ENCODE results near the gene HPCAL4.

HPCAL4 gene

GRCh38 chr1:39662861-39663260 lies 28.4 kb downstream of the HPCAL4 start:
- no peak for TF ChIP-seq CTCF (conservative IDR thresholded peaks at IDR 0.05; ENCODE audit: low read depth, low read length)
- Histone ChIP-seq H3K27me3 (ENCODE audit: insufficient read depth, low read depth) (no peaks in the 10 kb centered on the region), H3K4me3 (IDR thresholded peaks at IDR 0.05; ENCODE audit: insufficient read depth, low read depth, low read length) (no peak overlapping the region), H4K20me1 (ENCODE audit: insufficient read depth) (no peaks in the 10 kb centered on the region), H3K36me3 (ENCODE audit: insufficient read depth) (no peaks in the 10 kb centered on the region), H3K9ac (no peak overlapping the region), H3K27ac (no peak overlapping the region), H2AFZ (ENCODE audit: low read depth) (no peak overlapping the region), H3K4me2 (no peak overlapping the region), H3K4me1 (ENCODE audit: low read depth, poor library complexity, severe bottlenecking) (peaks cover 4% of the 10 kb centered on the region), H3K79me2 (ENCODE audit: insufficient read depth, low read depth) (no peaks in the 10 kb centered on the region)

DNA sequence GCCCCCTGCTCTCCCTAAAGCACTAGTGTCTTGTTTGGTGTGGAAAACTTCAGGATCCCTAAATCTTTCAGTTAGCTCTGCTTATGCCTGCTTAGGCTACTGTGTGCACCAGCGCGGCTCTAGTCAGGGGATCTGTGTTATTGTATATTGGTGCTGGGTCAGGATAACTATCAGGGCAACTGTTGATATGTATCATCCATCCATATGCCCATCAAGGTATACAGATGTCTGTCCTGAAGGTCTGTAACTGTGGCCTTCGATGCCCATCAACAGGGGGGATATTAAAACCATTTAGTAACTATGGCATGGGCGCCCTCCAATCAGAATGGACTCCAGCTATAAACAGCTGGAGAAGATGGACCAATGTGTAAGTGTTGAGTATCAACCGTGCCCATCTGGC lies 31.7 kb downstream of the HPCAL4 start:
- H3K79me2 ChIP-seq (ENCODE audit: insufficient read depth, low read depth): no peaks in the 10 kb centered on the region
- no peak overlapping the region for H2AFZ ChIP-seq (ENCODE audit: low read depth)
- peaks cover 10% of the 10 kb centered on the region for H3K4me1 ChIP-seq (ENCODE audit: low read depth, poor library complexity, severe bottlenecking)
- no peak overlapping the region for H3K4me2 ChIP-seq
- TF ChIP-seq CTCF (conservative IDR thresholded peaks at IDR 0.05; ENCODE audit: low read depth, low read length): no peak
- no peak overlapping the region for H3K9ac ChIP-seq
- H3K27ac ChIP-seq: no peak overlapping the region
- H3K36me3 ChIP-seq (ENCODE audit: insufficient read depth): no peaks in the 10 kb centered on the region
- no peak overlapping the region for H3K4me3 ChIP-seq (IDR thresholded peaks at IDR 0.05; ENCODE audit: insufficient read depth, low read depth, low read length)
- no peaks in the 10 kb centered on the region for H3K27me3 ChIP-seq (ENCODE audit: insufficient read depth, low read depth)
- H4K20me1 ChIP-seq (ENCODE audit: insufficient read depth): no peaks in the 10 kb centered on the region

- H3K27me3 ChIP-seq (ENCODE audit: insufficient read depth, low read depth): no peaks in the 10 kb centered on the region
- H3K36me3 ChIP-seq (ENCODE audit: insufficient read depth): no peaks in the 10 kb centered on the region
- no peak overlapping the region for H3K9ac ChIP-seq
- no peak overlapping the region for H3K27ac ChIP-seq
- H3K4me1 ChIP-seq (ENCODE audit: low read depth, poor library complexity, severe bottlenecking): peaks cover 10% of the 10 kb centered on the region
- no peak overlapping the region for H3K4me2 ChIP-seq
- no peaks in the 10 kb centered on the region for H3K79me2 ChIP-seq (ENCODE audit: insufficient read depth, low read depth)
- no peak overlapping the region for H2AFZ ChIP-seq (ENCODE audit: low read depth)
- no peak for TF ChIP-seq CTCF (conservative IDR thresholded peaks at IDR 0.05; ENCODE audit: low read depth, low read length)
- no peaks in the 10 kb centered on the region for H4K20me1 ChIP-seq (ENCODE audit: insufficient read depth)
- H3K4me3 ChIP-seq (IDR thresholded peaks at IDR 0.05; ENCODE audit: insufficient read depth, low read depth, low read length): no peak overlapping the region
Observed at GRCh38 chr1:39659110-39659509, 32.1 kb downstream of the HPCAL4 start.

DNA sequence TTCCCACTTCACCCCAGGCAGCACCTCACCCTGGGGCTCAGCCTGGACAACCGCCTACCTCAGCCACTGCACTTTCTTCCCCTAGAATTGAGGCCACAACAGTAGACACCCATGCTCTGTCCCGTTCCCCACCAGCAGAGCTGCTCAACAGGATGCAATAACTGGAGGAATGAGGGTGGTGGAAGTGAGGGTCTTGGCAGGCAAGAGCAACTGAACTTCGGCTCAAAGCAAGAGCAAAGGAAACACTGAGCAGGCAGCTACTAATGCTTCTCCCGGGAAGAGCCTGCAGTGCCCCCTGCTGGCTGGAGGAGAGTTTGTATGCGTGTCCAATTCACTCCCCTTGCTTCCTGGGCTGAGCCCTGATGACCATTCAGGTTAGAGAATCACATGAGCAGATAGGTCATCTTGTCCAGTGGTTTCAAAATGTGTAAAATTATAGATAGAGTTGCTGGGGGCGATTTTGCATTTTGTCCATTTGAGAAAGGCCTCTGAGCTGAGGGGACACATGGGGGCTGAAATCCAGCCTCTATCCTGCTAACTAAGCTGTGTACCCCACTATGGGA lies 33.2 kb downstream of the HPCAL4 start:
- peak overlapping the region; percentile 33 for H3K4me3 ChIP-seq (IDR thresholded peaks at IDR 0.05; ENCODE audit: insufficient read depth, low read depth, low read length)
- H4K20me1 ChIP-seq (ENCODE audit: insufficient read depth): no peaks in the 10 kb centered on the region
- H3K9ac ChIP-seq: no peak overlapping the region
- H3K4me1 ChIP-seq (ENCODE audit: low read depth, poor library complexity, severe bottlenecking): peaks cover 19% of the 10 kb centered on the region
- no peak overlapping the region for H3K27ac ChIP-seq
- peak overlapping the region; percentile 90 for H2AFZ ChIP-seq (ENCODE audit: low read depth)
- H3K27me3 ChIP-seq (ENCODE audit: insufficient read depth, low read depth): no peaks in the 10 kb centered on the region
- H3K79me2 ChIP-seq (ENCODE audit: insufficient read depth, low read depth): no peaks in the 10 kb centered on the region
- H3K36me3 ChIP-seq (ENCODE audit: insufficient read depth): no peaks in the 10 kb centered on the region
- peak overlapping the region; percentile 30; the same call in 1 of the 2 replicates for H3K4me2 ChIP-seq
- TF ChIP-seq CTCF (conservative IDR thresholded peaks at IDR 0.05; ENCODE audit: low read depth, low read length): peak; percentile 87
